ENCODE measurements around the gene SARDH. TPM values are rescaled to one million over a fixed set of nuclear protein-coding genes. Genes with fewer than 3 reads are reported as not detected.

Gene SARDH
- total and polyA plus RNA-seq, 2 donors (not counting 1 experiment from before 2014, with no cell fraction given): 0.03 to 0.07 TPM

GRCh38 chr9:133645021-133645765, 93.0 kb downstream of the SARDH start:
- no peak overlapping the region for H3K4me3 ChIP-seq (ENCODE audit: control extremely low read depth in 1 of 5, extremely low read depth in 1 of 5, insufficient read depth in 1 of 5, low read depth in 2 of 5, low read length in 4 of 5)
- H3K27ac ChIP-seq (ENCODE audit: low read length in 2 of 2): no peak overlapping the region
- no peak overlapping the region for H3K4me2 ChIP-seq (replicated peaks; ENCODE audit: low read depth, low read length, poor library complexity, severe bottlenecking)
- no peak overlapping the region for H3K27ac Mint-ChIP-seq
- H3K27me3 ChIP-seq (replicated peaks in 1 of 4; ENCODE audit: control extremely low read depth in 1 of 4, control insufficient read depth in 3 of 4, insufficient read depth in 4 of 4, low read length in 3 of 4): no peaks in the 10 kb centered on the region
- ATAC-seq (ENCODE audit: low read depth): no peak
- H3K9me3 Mint-ChIP-seq (ENCODE audit: insufficient read depth): no peaks in the 10 kb centered on the region
- no peaks in the 10 kb centered on the region for H3K4me1 ChIP-seq (ENCODE audit: control insufficient read depth in 2 of 2, insufficient read depth in 2 of 2, low read length in 2 of 2)
- ChIA-PET POLR2A (no interaction called here), CTCF (no interaction called here)
- WGBS (ENCODE audit: insufficient coverage): 23% methylated on average over 4 of the region's 10 CpGs
- no peak for DNase-seq
- no peaks in the 10 kb centered on the region for H3K36me3 ChIP-seq (replicated peaks in 1 of 2; ENCODE audit: control extremely low read depth in 1 of 2, control insufficient read depth in 1 of 2, extremely low read depth in 1 of 2, insufficient read depth in 2 of 2, low read length in 1 of 2)
- H3K4me3 Mint-ChIP-seq: no peak overlapping the region
- no peaks in the 10 kb centered on the region for H3K79me2 ChIP-seq (ENCODE audit: control insufficient read depth, insufficient read depth, low read length)
- peaks cover 5% of the 10 kb centered on the region for H3K27me3 Mint-ChIP-seq
- intact Hi-C loops (cut with micrococcal nuclease): no loop called here
- H3K9me3 ChIP-seq (ENCODE audit: control extremely low read depth in 1 of 3, control insufficient read depth in 2 of 3, insufficient read depth in 1 of 3, low read length in 2 of 3): peaks cover 0 to 6% (median 0%) of the 10 kb centered on the region in 3 donors
- H2AFZ ChIP-seq (ENCODE audit: insufficient read depth, low read depth, low read length, poor library complexity, severe bottlenecking): no peak overlapping the region
- no peak overlapping the region for H3K9ac ChIP-seq (ENCODE audit: low read length)
- TF ChIP-seq, protein P1, sequence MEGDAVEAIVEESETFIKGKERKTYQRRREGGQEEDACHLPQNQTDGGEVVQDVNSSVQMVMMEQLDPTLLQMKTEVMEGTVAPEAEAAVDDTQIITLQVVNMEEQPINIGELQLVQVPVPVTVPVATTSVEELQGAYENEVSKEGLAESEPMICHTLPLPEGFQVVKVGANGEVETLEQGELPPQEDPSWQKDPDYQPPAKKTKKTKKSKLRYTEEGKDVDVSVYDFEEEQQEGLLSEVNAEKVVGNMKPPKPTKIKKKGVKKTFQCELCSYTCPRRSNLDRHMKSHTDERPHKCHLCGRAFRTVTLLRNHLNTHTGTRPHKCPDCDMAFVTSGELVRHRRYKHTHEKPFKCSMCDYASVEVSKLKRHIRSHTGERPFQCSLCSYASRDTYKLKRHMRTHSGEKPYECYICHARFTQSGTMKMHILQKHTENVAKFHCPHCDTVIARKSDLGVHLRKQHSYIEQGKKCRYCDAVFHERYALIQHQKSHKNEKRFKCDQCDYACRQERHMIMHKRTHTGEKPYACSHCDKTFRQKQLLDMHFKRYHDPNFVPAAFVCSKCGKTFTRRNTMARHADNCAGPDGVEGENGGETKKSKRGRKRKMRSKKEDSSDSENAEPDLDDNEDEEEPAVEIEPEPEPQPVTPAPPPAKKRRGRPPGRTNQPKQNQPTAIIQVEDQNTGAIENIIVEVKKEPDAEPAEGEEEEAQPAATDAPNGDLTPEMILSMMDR (IDR thresholded peaks at IDR 0.05): no peak
- no peak for TF ChIP-seq EZH2 (IDR thresholded peaks at IDR 0.05; ENCODE audit: borderline replicate concordance, insufficient read depth, low read depth, low read length, poor library complexity, severe bottlenecking)
- no peaks in the 10 kb centered on the region for H4K20me1 ChIP-seq (ENCODE audit: control insufficient read depth, insufficient read depth, low read length, poor library complexity, severe bottlenecking)
- no peaks in the 10 kb centered on the region for H3K4me1 Mint-ChIP-seq

- DNase-seq: no peak
- Histone ChIP-seq H4K20me1 (ENCODE audit: control insufficient read depth, insufficient read depth, low read length, poor library complexity, severe bottlenecking) (no peaks in the 10 kb centered on the region), H3K36me3 (replicated peaks in 1 of 2; ENCODE audit: control extremely low read depth in 1 of 2, control insufficient read depth in 1 of 2, extremely low read depth in 1 of 2, insufficient read depth in 2 of 2, low read length in 1 of 2) (no peaks in the 10 kb centered on the region), H3K27me3 (replicated peaks in 1 of 4; ENCODE audit: control extremely low read depth in 1 of 4, control insufficient read depth in 3 of 4, insufficient read depth in 4 of 4, low read length in 3 of 4) (no peaks in the 10 kb centered on the region), H2AFZ (ENCODE audit: insufficient read depth, low read depth, low read length, poor library complexity, severe bottlenecking) (no peak overlapping the region), H3K4me1 (ENCODE audit: control insufficient read depth in 2 of 2, insufficient read depth in 2 of 2, low read length in 2 of 2) (no peaks in the 10 kb centered on the region), H3K4me2 (replicated peaks; ENCODE audit: low read depth, low read length, poor library complexity, severe bottlenecking) (no peak overlapping the region), H3K79me2 (ENCODE audit: control insufficient read depth, insufficient read depth, low read length) (no peaks in the 10 kb centered on the region), H3K27ac (ENCODE audit: low read length in 2 of 2) (no peak overlapping the region), H3K9me3 (ENCODE audit: control extremely low read depth in 1 of 3, control insufficient read depth in 2 of 3, insufficient read depth in 1 of 3, low read length in 2 of 3) (peaks cover 0 to 6% (median 0%) of the 10 kb centered on the region in 3 donors), H3K9ac (ENCODE audit: low read length) (no peak overlapping the region), H3K4me3 (ENCODE audit: control extremely low read depth in 1 of 5, extremely low read depth in 1 of 5, insufficient read depth in 1 of 5, low read depth in 2 of 5, low read length in 4 of 5) (no peak overlapping the region)
- Mint-ChIP-seq H3K27me3 (no peaks in the 10 kb centered on the region), H3K4me1 (no peaks in the 10 kb centered on the region), H3K4me3 (no peak overlapping the region), H3K27ac (no peak overlapping the region), H3K9me3 (ENCODE audit: insufficient read depth) (no peaks in the 10 kb centered on the region)
- ChIA-PET POLR2A (no interaction called here), CTCF (no interaction called here)
- ATAC-seq (ENCODE audit: low read depth): no peak
- WGBS (ENCODE audit: insufficient coverage): 95% methylated on average over 20 of the region's 23 CpGs
- intact Hi-C loops (cut with micrococcal nuclease): no loop called here
- TF ChIP-seq, protein P1 (IDR thresholded peaks at IDR 0.05): no peak
- no peak for TF ChIP-seq EZH2 (IDR thresholded peaks at IDR 0.05; ENCODE audit: borderline replicate concordance, insufficient read depth, low read depth, low read length, poor library complexity, severe bottlenecking)
Measured at GRCh38 chr9:133643978-133644760, 94.0 kb downstream of the SARDH start.
